ENCODE measurements around the gene DSCAM. TPM values are rescaled to one million over a fixed set of nuclear protein-coding genes. Genes with fewer than 3 reads are reported as not detected.

The DSCAM gene
- total RNA-seq, 1 experiment from 2014 or later: not detected

- POLR2A ChIA-PET: no interaction called here
Measured at GRCh38 chr21:40381111-40381510, 465.8 kb downstream of the DSCAM start.

More at GRCh38 chr21:40381111-40381510, 465.8 kb downstream of the DSCAM start:
- Histone ChIP-seq H3K27me3 (ENCODE audit: insufficient read depth, low read length) (no peaks in the 10 kb centered on the region), H2AFZ (ENCODE audit: low read depth, low read length, poor library complexity, severe bottlenecking) (no peak overlapping the region), H3K4me2 (ENCODE audit: low read length) (no peak overlapping the region), H3K27ac (ENCODE audit: low read depth, low read length) (no peak overlapping the region), H3K79me2 (ENCODE audit: insufficient read depth, low read length) (no peaks in the 10 kb centered on the region), H3K4me3 (replicated peaks in 1 of 2; ENCODE audit: low read depth in 1 of 2, low read length in 2 of 2) (no peak overlapping the region), H3K9me3 (ENCODE audit: control insufficient read depth in 1 of 2, insufficient read depth in 1 of 2, low read depth in 1 of 2, low read length in 2 of 2) (peaks cover 9 to 32% of the 10 kb centered on the region in 2 experiments; a peak in 2 of 4 replicates), H4K20me1 (ENCODE audit: insufficient read depth) (no peaks in the 10 kb centered on the region), H3K4me1 (ENCODE audit: control insufficient read depth in 1 of 2, insufficient read depth in 2 of 2, low read length in 2 of 2) (no peaks in the 10 kb centered on the region), H3K9me2 (ENCODE audit: insufficient read depth) (no peaks in the 10 kb centered on the region), H3K36me3 (ENCODE audit: control insufficient read depth in 1 of 2, insufficient read depth in 2 of 2, low read length in 2 of 2) (no peaks in the 10 kb centered on the region), H3K9ac (ENCODE audit: low read length) (no peak overlapping the region)
- no TSS peak for BruUV-seq (replicated peaks)
- ChIA-PET CTCF (no interaction called here), RAD21 (ENCODE audit: low non-redundant PET in 1 of 2, low total read pairs in 2 of 2, uncharacterized antibody in 2 of 2, unreplicated experiment in 2 of 2) (no interaction called here)
- no peak for ATAC-seq
- DNase-seq (ENCODE audit: low read depth, low spot score): no peak
- no peak for TF ChIP-seq ZNF274 (IDR thresholded peaks at IDR 0.05; ENCODE audit: low read depth, low read length)
- TF ChIP-seq EZH2phosphoT487 (IDR thresholded peaks at IDR 0.05; ENCODE audit: borderline replicate concordance): no peak
- TF ChIP-seq ZBTB33 (IDR thresholded peaks at IDR 0.05; ENCODE audit: extremely low read depth, insufficient replicate concordance, low read length): no peak
- TF ChIP-seq CBX3 (IDR thresholded peaks at IDR 0.05; ENCODE audit: low read depth): no peak
- no peak for TF ChIP-seq JUND (IDR thresholded peaks at IDR 0.05)
- intact Hi-C loops (cut with micrococcal nuclease): no loop called here

Measured in HCT116 (cell line).